Astrocyte of the spinal cord (primary cell): ENCODE measurements around the gene LGALS9B.
"Not testable (repeated sequence)": the region's sequence is repeated elsewhere in the genome, so short reads cannot be mapped to it uniquely, and the experiment has no call there.

Experiments used
- DNase-seq: peaks from one replicate; pipeline ENCODE4 v3.0.0; 2011; ENCODE audit warnings: low read depth, low spot score
- H3K4me3 ChIP-seq: 2 replicates; pipeline ENCODE4 v1.5.1; 2011; ENCODE audit warnings: low read depth, mild to moderate bottlenecking, low read length, moderate library complexity
- in situ Hi-C: cut with HindIII; loops from 2 replicates; pipeline ENCODE4 v1.10.0; 2017; ENCODE audit warnings: low sequenced_read_pairs

The LGALS9B gene

DNA sequence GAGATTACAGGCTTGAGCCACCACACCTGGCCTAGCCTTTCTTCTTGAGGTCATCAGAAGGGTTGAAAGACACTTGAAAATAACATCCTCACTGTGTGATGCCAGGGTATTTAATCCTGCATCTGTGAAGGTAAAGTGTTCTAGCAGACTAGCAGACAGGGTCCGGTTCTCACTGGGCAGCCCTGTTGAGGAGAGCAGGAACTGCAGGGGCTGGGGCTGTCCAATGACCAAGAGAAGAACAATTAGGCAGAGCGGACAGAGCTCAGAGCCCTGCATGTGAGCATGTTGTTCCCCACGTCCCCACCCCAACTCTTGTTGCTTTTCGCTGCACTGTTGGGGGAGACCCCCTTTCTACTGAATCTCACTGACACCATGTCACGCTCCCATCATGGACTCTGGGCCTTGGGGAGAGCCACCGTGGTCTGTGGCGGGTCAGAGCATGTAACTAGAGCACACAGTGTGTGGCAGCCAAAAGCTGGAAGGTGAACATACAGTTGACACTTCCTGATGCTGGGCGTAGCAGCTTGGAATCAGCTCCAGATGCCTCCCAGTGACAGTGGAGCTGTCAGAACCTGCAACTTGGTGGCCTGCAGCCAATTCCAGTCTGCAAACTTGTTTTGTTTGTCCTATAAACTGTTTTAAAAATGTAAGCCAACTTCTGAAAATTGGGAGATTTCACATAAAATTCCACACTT is 7.9 kb upstream of the LGALS9B start:
- H3K4me3 ChIP-seq, in situ Hi-C loops, DNase-seq: not testable (repeated sequence)

DNA sequence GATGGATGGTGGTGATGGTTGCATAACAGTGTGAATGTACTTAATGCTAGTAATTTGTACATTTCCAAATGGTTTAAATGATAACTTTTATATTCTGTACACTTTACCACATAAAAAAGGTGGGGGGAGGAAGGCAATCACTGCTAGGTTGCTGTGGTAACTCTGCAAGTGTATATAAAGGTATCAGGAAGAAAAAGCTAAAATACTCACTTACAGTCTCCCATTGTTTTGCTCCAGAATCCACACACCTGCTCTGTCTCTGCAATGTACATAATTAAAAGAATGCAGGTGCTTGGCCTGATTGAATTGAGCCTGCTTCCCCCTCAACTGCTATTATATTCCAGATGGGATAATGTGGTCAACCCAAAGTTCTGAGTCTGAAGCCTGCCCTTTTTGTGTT is 6.7 kb upstream of the LGALS9B start:
- DNase-seq, in situ Hi-C loops, H3K4me3 ChIP-seq: not testable (repeated sequence)

DNA sequence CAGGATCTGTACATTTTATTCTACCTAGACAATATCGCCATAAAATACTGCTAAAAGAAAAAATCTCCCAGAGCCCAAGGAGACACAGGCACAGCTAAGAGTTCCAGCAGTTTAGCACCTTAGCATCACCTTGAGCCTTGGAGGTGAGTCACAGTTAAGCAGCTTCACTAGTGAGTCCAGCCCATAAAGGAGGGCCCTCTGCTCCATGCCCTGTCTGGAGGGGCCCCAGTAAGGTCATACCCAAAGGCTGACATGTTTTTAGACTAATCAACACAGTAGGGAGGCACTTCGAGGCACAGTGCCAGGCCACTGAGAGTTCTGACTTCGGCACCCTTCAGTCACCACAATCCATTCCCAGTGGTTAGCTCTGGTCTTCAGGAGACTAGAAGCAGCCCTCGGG is 2.6 kb upstream of the LGALS9B start:
- H3K4me3 ChIP-seq, in situ Hi-C loops, DNase-seq: not testable (repeated sequence)

DNA sequence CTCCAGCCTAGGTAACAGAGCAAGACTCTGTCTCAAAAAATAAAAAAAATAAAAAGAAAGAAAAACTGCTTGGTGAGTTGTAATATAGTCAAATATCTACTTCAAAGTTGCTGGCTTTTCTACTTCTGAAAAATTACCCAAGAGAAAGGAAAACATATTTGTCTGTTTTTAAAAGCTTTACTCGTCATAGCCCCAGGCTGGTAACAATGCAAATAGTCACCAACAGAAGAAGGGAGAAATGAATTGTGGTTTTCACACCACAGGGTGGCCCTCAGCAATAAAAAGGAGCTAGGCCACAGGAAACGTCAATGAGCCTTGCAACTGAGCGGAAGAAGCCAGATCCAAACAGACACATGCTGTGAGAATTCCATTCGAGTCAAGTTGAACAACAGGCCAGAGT is 1.8 kb upstream of the LGALS9B start:
- in situ Hi-C loops, H3K4me3 ChIP-seq, DNase-seq: not testable (repeated sequence)

DNA sequence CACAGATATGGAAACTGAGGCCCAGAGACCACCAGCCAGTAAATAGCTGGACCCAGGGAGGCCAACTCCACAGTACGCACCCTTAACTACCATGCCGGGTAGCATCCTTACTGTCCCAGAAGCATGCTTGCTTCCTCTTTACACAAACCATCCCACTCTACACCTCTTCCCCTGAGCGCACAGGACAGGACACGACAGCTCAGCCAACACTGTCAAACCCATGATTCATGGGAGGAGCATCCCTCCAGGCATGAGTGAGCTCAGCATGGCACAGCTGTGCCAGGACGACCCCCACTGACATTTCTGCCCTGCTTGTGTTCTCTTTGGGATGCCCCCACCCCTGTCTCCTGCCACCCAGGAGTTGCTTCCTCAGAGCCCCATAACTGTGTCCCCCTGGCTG is 340 bp downstream of the LGALS9B start:
- in situ Hi-C loops, H3K4me3 ChIP-seq, DNase-seq: not testable (repeated sequence)

DNA sequence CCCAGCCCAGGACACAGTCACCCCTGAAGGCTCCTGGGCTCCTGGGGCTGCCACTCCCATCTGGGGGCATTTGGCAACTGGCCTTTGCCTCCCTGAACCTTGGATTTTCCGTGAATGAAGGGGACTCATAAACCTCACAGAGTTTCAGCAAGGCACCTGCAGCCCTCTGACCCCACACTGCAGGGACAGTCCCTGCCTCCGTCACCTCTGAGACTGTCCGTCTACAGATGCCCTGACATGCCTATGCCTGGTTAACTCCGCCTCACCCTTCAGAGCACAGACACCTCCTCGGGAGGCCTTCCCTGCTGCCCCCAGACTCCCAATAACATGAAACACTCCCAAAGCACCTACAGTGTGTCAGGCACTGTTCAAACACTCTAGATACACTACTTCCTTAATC is 786 bp downstream of the LGALS9B start:
- in situ Hi-C loops, H3K4me3 ChIP-seq, DNase-seq: not testable (repeated sequence)

DNA sequence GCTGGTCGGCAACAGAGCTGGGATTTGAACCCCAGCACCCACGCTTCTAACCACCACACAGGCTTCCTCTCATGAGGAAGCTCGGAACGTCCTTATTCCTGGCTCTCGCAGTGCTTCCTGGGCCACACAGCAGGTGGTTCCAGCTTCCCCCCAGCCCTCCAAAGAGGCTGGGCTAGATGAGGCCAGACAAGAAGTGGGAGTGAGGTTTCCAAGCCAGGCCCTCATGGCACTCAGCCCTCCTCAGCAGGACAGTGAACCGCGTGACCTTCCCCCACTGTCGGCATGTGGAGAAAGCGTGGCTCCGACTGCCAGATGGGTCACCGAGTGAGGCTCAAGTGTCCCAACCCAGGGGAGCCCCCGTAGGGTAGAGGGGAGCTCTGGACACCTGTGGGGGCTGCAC is 1.8 kb downstream of the LGALS9B start:
- H3K4me3 ChIP-seq, DNase-seq, in situ Hi-C loops: not testable (repeated sequence)

DNA sequence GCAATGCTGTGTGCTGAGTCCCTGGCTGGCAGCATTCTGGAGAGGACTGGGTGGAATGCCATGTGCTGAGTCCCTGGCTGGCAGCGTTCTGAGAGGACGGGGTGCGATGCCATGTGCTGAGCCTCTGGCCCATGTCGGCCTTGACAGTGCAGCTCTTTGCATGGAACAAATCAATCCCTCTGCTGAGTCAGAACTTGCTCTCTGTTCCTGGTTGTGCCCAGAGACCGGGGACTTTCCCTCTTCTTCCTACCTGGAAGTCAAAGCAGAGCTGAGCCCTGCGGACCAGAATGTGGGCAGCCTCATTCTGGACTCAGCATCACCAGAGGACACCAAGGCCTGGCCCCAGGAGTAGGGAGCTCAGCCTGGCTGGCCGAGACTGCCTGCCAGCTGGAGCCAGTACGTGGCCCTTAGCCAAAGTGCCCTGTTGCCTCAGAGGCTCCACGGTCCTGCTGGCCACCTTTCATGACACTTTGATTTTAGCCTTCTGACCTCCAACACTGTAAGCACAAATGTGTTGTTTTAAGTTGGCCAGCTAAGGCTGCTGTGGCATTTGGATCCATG is 2.4 kb downstream of the LGALS9B start:
- in situ Hi-C loops, DNase-seq, H3K4me3 ChIP-seq: not testable (repeated sequence)

DNA sequence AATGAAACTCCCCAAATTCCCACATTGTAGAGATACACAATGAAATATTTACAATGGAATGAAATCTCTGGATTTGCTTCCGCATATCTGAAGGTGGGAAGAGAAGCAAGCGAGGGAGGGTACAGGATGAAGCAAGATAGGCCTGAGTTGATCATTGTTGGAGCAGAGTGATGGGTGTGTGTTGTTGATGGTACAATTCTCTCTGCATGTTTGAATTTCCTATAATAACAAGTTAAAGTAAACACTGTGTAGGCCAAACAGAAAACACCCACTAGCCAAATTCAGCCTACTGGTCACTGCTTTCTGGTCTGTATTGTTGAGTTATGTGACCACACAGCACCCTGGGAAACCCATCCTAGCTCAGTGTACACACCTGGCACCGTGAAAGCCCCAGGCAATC is 5.2 kb downstream of the LGALS9B start:
- DNase-seq, in situ Hi-C loops, H3K4me3 ChIP-seq: not testable (repeated sequence)

DNA sequence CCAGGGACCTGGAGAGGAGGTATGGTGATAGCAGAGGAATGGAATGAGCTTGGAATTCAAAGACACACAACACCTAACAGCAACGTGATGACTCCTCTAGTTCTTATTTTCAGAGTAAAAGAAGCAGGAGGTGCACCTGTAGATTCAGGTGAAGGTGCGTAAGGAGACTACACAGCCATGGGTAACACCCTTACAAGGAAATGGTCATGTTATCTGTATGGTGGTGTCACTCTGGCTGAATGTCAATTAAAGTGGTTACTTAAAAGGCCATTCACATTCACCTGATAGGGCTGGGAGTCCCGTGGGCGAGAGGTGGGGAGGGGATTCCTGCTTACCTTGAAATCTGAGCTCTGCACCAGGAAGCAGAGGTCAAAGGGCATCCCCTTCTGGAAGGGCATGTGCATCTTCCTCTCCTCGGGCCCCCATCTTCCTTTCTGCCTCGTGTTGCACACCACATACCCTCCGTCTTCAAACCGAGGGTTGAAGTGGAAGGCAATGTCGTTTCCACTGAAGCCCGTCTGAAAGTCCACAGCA is 9.4 kb downstream of the LGALS9B start:
- in situ Hi-C loops, H3K4me3 ChIP-seq, DNase-seq: not testable (repeated sequence)

DNA sequence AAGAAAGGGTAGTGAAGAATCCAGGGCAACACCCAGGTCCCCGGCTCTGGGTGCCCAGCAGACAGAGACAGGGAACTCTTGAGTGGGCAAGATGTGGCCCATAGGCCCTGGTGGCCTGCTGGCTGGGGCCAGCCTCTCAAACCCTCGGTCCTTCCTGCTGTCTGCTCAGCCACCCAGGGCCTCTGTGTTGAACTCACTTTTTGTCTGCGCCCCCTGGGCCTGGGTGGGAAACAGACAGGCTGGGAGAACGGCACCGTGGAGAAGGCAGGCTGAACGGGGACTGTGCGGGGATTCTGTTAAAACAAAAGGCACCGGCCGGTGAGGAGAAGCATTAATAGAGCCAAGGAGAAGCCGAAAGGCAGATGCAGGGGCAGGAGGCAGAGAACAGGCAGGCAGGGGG is 12.2 kb downstream of the LGALS9B start:
- DNase-seq, in situ Hi-C loops: not testable (repeated sequence)

DNA sequence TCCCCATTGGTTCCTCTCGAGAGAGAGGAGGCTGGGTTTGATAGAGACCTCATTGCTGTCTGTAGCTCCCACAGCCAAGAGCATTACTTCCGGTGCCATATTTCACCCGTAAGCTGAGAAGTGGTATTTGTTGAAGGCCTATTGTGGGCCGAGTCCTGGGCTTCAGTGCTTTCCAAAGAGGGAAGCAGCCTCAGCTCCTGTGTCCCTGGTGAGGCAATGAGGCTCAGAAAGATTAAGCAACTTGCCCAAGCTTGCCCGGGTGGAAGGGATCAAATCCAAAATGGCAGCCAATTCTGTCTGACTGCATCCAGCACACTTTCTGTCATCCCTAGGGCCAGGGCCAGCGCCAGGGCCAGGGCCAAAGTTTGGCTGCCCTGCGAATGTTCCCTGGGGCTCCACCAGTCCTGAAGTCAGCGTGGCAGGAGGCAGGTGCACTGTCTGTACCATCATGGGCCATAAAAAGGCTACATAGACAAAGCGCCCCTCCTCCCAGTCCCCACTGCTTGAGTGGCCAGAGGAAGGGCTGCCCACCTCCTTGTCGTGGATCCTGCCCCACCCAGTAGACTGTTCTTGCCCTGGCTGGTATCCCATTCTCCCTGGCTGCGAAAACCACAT is 13.4 kb downstream of the LGALS9B start:
- DNase-seq, in situ Hi-C loops, H3K4me3 ChIP-seq: not testable (repeated sequence)

More for the DNA sequence above, 12.2 kb downstream of the LGALS9B start:
- H3K4me3 ChIP-seq: not testable (repeated sequence)

DNA sequence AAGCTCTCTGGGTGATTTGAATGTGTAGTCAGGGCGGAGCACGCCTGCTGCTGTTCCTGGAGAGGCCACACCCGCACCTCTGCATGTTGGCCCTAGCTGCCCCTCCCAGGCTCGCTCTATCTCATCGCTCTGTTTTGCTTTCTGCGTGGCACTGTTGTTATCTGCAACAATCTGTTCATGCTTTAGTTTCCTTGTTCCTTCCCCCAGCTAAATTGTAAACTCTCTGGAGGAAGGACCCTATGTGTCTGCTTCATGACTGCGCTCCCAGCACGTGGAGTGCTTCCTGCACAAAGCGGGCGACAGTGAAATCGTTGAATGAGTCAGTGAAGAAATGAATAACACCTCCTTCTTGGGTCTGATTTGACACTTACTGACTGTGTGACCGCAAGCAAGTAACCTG is 16.5 kb downstream of the LGALS9B start:
- H3K4me3 ChIP-seq, DNase-seq, in situ Hi-C loops: not testable (repeated sequence)

DNA sequence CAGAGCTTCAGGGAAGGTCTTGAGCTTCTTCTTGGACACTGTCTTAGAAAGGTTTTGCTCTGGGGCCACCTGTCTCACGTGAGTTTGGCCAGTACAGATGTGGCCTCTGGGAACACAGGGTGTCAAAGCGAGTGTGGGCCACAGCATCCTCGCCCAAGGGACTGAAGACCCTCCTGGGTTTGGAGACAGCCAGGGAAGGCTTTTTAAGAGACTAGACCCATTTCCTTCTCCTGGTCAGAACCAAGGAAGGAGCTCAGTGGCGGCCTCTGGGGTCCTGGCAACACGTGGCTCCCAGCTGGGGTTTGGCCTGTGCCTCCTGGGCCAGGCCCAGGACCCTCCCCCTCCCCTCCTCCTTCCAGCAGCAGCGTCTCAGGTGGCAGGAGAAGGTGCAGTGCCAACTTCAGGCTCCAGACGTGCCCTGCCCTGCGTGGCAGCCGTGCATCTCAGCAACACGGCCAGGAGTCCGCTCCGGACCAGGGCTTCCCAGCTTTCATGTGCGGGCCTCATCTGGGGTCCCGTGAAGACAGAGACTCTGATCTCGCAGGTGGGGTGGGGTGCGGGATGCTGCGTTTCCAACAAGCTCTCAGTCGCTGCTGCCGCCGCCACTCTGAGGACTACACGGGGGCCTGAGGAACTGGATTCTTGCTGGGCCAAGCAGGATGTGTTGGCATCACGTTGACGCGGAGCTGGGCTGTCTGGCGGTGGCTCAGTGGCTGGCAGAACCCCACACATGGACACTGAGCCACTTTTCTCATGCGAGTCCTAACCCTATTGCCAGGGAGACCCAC is 19.6 kb downstream of the LGALS9B start:
- in situ Hi-C loops, H3K4me3 ChIP-seq, DNase-seq: not testable (repeated sequence)

DNA sequence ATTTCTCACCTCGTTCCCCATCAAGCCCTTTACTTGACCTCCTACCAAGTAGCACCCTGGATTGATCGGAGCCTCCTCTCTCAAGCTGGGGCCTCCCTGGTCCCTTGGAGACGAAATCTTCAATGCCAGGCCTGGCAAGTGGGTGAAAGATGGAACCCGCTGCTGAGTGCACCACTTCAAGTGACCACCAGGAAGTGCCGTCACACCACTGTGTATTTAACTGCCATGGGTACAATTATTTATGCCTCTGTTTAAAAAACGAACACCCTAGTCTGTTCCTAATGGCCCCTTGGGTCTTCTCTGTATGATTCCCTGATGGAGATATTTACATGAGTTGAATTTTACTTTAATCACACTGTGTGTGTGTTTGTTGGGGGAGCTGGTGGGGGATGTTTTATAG is 20.4 kb downstream of the LGALS9B start:
- in situ Hi-C loops, DNase-seq: not testable (repeated sequence)

DNA sequence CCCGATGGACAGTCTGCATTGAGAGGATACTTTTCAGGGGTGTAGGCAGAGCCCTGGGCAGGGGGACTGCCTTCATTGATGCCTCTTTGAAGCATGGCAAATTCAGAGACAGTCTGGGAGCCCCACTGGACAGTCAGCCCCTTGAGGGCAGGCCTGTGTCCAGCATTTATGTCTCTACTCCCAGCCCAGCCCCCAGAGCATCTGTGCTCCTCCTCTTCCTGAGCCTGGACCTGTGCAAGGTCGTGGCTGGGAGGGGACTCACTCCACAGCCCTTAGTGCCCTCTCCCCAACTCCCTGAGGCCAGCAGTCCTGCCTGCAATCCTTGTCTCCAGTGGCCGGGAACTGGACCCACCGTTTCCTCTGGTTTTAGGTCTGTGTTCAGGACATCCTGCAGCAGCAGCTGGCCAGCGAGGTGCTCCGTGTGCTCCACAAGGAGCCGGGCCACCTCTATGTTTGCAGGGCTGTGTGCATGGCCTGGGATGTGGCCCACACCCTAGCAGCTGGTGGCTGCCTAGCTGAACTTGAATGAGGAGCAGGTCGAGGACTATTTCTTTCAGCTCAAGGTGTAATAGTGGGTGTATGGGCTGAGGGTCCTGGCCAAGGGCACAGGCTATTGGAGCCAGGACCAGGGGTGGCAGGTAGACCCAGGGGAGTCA is 22.6 kb downstream of the LGALS9B start:
- DNase-seq, in situ Hi-C loops, H3K4me3 ChIP-seq: not testable (repeated sequence)

More for the DNA sequence above, 20.4 kb downstream of the LGALS9B start:
- H3K4me3 ChIP-seq: not testable (repeated sequence)

DNA sequence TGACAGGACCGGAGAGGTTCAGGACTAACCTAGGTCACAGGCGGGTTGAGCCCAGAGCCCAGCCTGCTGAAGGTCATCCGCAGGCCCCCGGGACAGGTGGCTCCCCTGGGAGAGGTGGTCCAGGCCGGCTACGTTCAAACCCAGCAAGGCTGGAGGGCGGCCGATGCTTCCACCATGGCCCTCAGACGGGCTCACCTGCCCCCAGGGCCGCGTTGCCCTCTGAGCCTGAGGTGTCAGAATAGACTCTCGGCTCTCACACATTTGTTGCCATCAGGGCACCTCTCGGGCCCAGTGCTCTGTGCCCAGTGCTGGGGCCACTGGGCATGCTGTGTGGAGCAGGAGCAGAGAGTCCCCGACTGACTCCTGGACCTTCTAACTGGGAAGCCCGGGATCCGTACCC is 23.2 kb downstream of the LGALS9B start:
- H3K4me3 ChIP-seq, DNase-seq, in situ Hi-C loops: not testable (repeated sequence)
